Measurements from ENCODE around the gene PEG3.
A peak's percentile ranks its signal among the peaks of the same experiment; 100 is the strongest.
"Not testable (repeated sequence)": the region's sequence is repeated elsewhere in the genome, so short reads cannot be mapped to it uniquely, and the experiment has no call there.

The PEG3 gene

GRCh38 chr19:56840451-56841192, at the start of gene PEG3, which contains the start of gene ZIM2:
PEG3 (minus strand) TSS chr19:56840726; CDS start chr19:56824655, 16,071 bp downstream.
ZIM2 (minus strand) TSS chr19:56840726; CDS start chr19:56824277, 16,449 bp downstream.
- no peak for DNase-seq

GRCh38 chr19:56885173-56885985, 44.9 kb upstream of the PEG3 start:
- DNase-seq = no peak

- no peak for DNase-seq
Observed at GRCh38 chr19:56884441-56884840, 43.9 kb upstream of the PEG3 start.

- DNase-seq = no peak
Observed at GRCh38 chr19:56880592-56881190, 40.2 kb upstream of the PEG3 start.

- DNase-seq = no peak
Observed at GRCh38 chr19:56877069-56877715, 36.7 kb upstream of the PEG3 start.

GRCh38 chr19:56875717-56876116, 35.2 kb upstream of the PEG3 start:
- no peak for DNase-seq

- no peak for DNase-seq
Observed at GRCh38 chr19:56874530-56874929, 34.0 kb upstream of the PEG3 start.

GRCh38 chr19:56873493-56873892, 33.0 kb upstream of the PEG3 start:
- no peak for DNase-seq

GRCh38 chr19:56869886-56870285, 29.4 kb upstream of the PEG3 start:
- no peak for DNase-seq

- no peak for DNase-seq
Observed at GRCh38 chr19:56868446-56868845, 27.9 kb upstream of the PEG3 start.

- DNase-seq = no peak
Observed at GRCh38 chr19:56866538-56866937, 26.0 kb upstream of the PEG3 start.

- no peak for DNase-seq
Observed at GRCh38 chr19:56864443-56865125, 24.1 kb upstream of the PEG3 start.

- no peak for DNase-seq
Observed at GRCh38 chr19:56862741-56863140, 22.2 kb upstream of the PEG3 start.

GRCh38 chr19:56860409-56860808, 19.9 kb upstream of the PEG3 start:
- DNase-seq = not testable (repeated sequence)

GRCh38 chr19:56858026-56858425, 17.5 kb upstream of the PEG3 start:
- no peak for DNase-seq

GRCh38 chr19:56856822-56857221, 16.3 kb upstream of the PEG3 start:
- no peak for DNase-seq

- not testable (repeated sequence) for DNase-seq
Observed at GRCh38 chr19:56852361-56852760, 11.8 kb upstream of the PEG3 start.

- no peak for DNase-seq
Observed at GRCh38 chr19:56848166-56848565, 7.6 kb upstream of the PEG3 start.

GRCh38 chr19:56842412-56842811, 1.9 kb upstream of the PEG3 start:
- DNase-seq = no peak

GRCh38 chr19:56841193-56841543, 642 bp upstream of the PEG3 start:
- DNase-seq = no peak

- peak; percentile 66 for DNase-seq
Observed at GRCh38 chr19:56839652-56840450, 675 bp downstream of the PEG3 start.
